ENCODE results near the gene MEF2C.

Gene MEF2C

GRCh38 chr5:88713818-88714217 lies 169.2 kb downstream of the MEF2C start:
- Histone ChIP-seq H2AFZ (ENCODE audit: low read depth) (no peak overlapping the region), H4K20me1 (ENCODE audit: insufficient read depth) (no peaks in the 10 kb centered on the region)
- no peak for TF ChIP-seq CTCF (conservative IDR thresholded peaks at IDR 0.05; ENCODE audit: low read depth, low read length)

GRCh38 chr5:88708682-88709398 lies 174.1 kb downstream of the MEF2C start:
- no peak overlapping the region for H3K27ac ChIP-seq
- no peaks in the 10 kb centered on the region for H3K27me3 ChIP-seq (ENCODE audit: insufficient read depth, low read depth)
- no peaks in the 10 kb centered on the region for H3K4me1 ChIP-seq (ENCODE audit: low read depth, poor library complexity, severe bottlenecking)
- H2AFZ ChIP-seq (ENCODE audit: low read depth), result no peak overlapping the region
- no peaks in the 10 kb centered on the region for H4K20me1 ChIP-seq (ENCODE audit: insufficient read depth)
- no peak overlapping the region for H3K4me2 ChIP-seq
- H3K79me2 ChIP-seq (ENCODE audit: insufficient read depth, low read depth), result no peaks in the 10 kb centered on the region
- TF ChIP-seq CTCF (conservative IDR thresholded peaks at IDR 0.05; ENCODE audit: low read depth, low read length), result no peak
- no peak overlapping the region for H3K9ac ChIP-seq
- H3K4me3 ChIP-seq (IDR thresholded peaks at IDR 0.05; ENCODE audit: insufficient read depth, low read depth, low read length), result no peak overlapping the region
- H3K36me3 ChIP-seq (ENCODE audit: insufficient read depth), result no peaks in the 10 kb centered on the region

More at GRCh38 chr5:88713818-88714217, 169.2 kb downstream of the MEF2C start:
- Histone ChIP-seq H3K4me1 (ENCODE audit: low read depth, poor library complexity, severe bottlenecking) (no peaks in the 10 kb centered on the region), H3K9ac (no peak overlapping the region), H3K4me3 (IDR thresholded peaks at IDR 0.05; ENCODE audit: insufficient read depth, low read depth, low read length) (no peak overlapping the region), H3K27me3 (ENCODE audit: insufficient read depth, low read depth) (no peaks in the 10 kb centered on the region), H3K79me2 (ENCODE audit: insufficient read depth, low read depth) (no peaks in the 10 kb centered on the region), H3K4me2 (no peak overlapping the region), H3K27ac (no peak overlapping the region), H3K36me3 (ENCODE audit: insufficient read depth) (no peaks in the 10 kb centered on the region; the same call in 1 of the 2 replicates)

GRCh38 chr5:88708021-88708420 lies 175.0 kb downstream of the MEF2C start:
- Histone ChIP-seq H3K27me3 (ENCODE audit: insufficient read depth, low read depth) (no peaks in the 10 kb centered on the region), H3K36me3 (ENCODE audit: insufficient read depth) (no peaks in the 10 kb centered on the region), H2AFZ (ENCODE audit: low read depth) (no peak overlapping the region), H3K4me1 (ENCODE audit: low read depth, poor library complexity, severe bottlenecking) (no peaks in the 10 kb centered on the region), H3K79me2 (ENCODE audit: insufficient read depth, low read depth) (no peaks in the 10 kb centered on the region), H3K9ac (no peak overlapping the region), H3K4me2 (no peak overlapping the region), H3K4me3 (IDR thresholded peaks at IDR 0.05; ENCODE audit: insufficient read depth, low read depth, low read length) (no peak overlapping the region), H4K20me1 (ENCODE audit: insufficient read depth) (no peaks in the 10 kb centered on the region), H3K27ac (no peak overlapping the region)
- no peak for TF ChIP-seq CTCF (conservative IDR thresholded peaks at IDR 0.05; ENCODE audit: low read depth, low read length)

GRCh38 chr5:88707216-88707965 lies 175.6 kb downstream of the MEF2C start:
- H3K36me3 ChIP-seq (ENCODE audit: insufficient read depth), result no peaks in the 10 kb centered on the region
- no peak overlapping the region for H3K27ac ChIP-seq
- no peak overlapping the region for H3K9ac ChIP-seq
- H3K4me3 ChIP-seq (IDR thresholded peaks at IDR 0.05; ENCODE audit: insufficient read depth, low read depth, low read length), result no peak overlapping the region
- H4K20me1 ChIP-seq (ENCODE audit: insufficient read depth), result no peaks in the 10 kb centered on the region
- TF ChIP-seq CTCF (conservative IDR thresholded peaks at IDR 0.05; ENCODE audit: low read depth, low read length), result no peak
- no peaks in the 10 kb centered on the region for H3K27me3 ChIP-seq (ENCODE audit: insufficient read depth, low read depth)
- H3K4me1 ChIP-seq (ENCODE audit: low read depth, poor library complexity, severe bottlenecking), result no peaks in the 10 kb centered on the region
- H2AFZ ChIP-seq (ENCODE audit: low read depth), result no peak overlapping the region
- H3K79me2 ChIP-seq (ENCODE audit: insufficient read depth, low read depth), result no peaks in the 10 kb centered on the region
- no peak overlapping the region for H3K4me2 ChIP-seq

Data from KMS-11 (cell line).